H1 (cell line): ENCODE measurements around the gene PIEZO1. TPM values are rescaled to one million over a fixed set of nuclear protein-coding genes. Genes with fewer than 3 reads are reported as not detected.

ENCODE experiments used
- CHD7 ChIP-seq: fragments of 300-600 bp; sonication (generic); IDR thresholded peaks from 2 replicates; pipeline ENCODE4 v1.7.1; 2012; ENCODE audit warnings: low read length, moderate library complexity, mild to moderate bottlenecking, inconsistent platforms; ENCODE audit not compliant: insufficient replicate concordance
- E2F6 ChIP-seq: IDR thresholded peaks from 2 replicates; pipeline ENCODE4 v1.6.1; 2012; ENCODE audit warnings: inconsistent platforms
- GABPA ChIP-seq: IDR thresholded peaks from 2 replicates; pipeline ENCODE4 v1.6.1; 2011; ENCODE audit warnings: mild to moderate bottlenecking, low read length, moderate library complexity, borderline replicate concordance; ENCODE audit not compliant: insufficient read depth
- KDM4A ChIP-seq: IDR thresholded peaks from one replicate; pipeline ENCODE4 v1.7.1; 2012; ENCODE audit warnings: low read depth, mild to moderate bottlenecking, moderate library complexity, low read length, inconsistent platforms; ENCODE audit not compliant: severe bottlenecking
- POLR2AphosphoS5 ChIP-seq: IDR thresholded peaks from 2 replicates; pipeline ENCODE4 v1.6.1; 2011; ENCODE audit warnings: low read depth, low read length
- POU5F1 ChIP-seq: IDR thresholded peaks from 2 replicates; pipeline ENCODE4 v1.6.1; 2011; ENCODE audit warnings: low read depth, mild to moderate bottlenecking, low read length, moderate library complexity
- SP1 ChIP-seq: IDR thresholded peaks from 2 replicates; pipeline ENCODE4 v1.6.1; 2011; ENCODE audit warnings: low read depth, low read length
- TCF12 ChIP-seq: IDR thresholded peaks from 2 replicates; pipeline ENCODE4 v1.6.1; 2011; ENCODE audit warnings: low read depth, mild to moderate bottlenecking, low read length
- YY1 ChIP-seq: IDR thresholded peaks from 2 replicates; pipeline ENCODE4 v1.6.1; 2011; ENCODE audit warnings: low read depth, mild to moderate bottlenecking, low read length
- polyA plus RNA-seq, 7 experiments: library from polyadenylated mRNA; depleted of rRNA in 3 of 7; stranded (reverse) in 5 of 7; unstranded in 2 of 7; fragments of >200 nt in 5 of 7; fragments of 200-250 nt in 2 of 7; gene quantifications; 1 replicate in 5 of 7; 2 replicates in 1 of 7; 4 replicates in 1 of 7; pipeline versions ENCODE4 v1.2.1 to v1.2.3, GENCODE V29; 2011 to 2013; ENCODE audit warnings: missing spikeins in 2 of 7, mixed read lengths in 2 of 7
- total RNA-seq: library from RNA; stranded (reverse); fragmentation: NEBNext Ultra II Directional; extraction: Animal tissue kit (Norgen Biotek cat#: 25700); gene quantifications from 2 replicates; pipeline ENCODE4 v1.2.1, GENCODE V29; 2021

Gene PIEZO1
- total and polyA plus RNA-seq, 2 of the 8 experiments (the other 6 are each of a cell fraction or from before 2014, with no cell fraction given): 42.3 to 67.5 TPM

- no peak for TF ChIP-seq CHD7
- TF ChIP-seq E2F6: no peak
- TF ChIP-seq SP1: no peak
- no peak for TF ChIP-seq POU5F1
- no peak for TF ChIP-seq TCF12
- TF ChIP-seq GABPA: no peak
- TF ChIP-seq YY1: no peak
- no peak for TF ChIP-seq KDM4A
- TF ChIP-seq POLR2AphosphoS5: no peak
Measured at GRCh38 chr16:88782454-88783390, 2.3 kb downstream of the PIEZO1 start (continued).
